GM21717 (cell line): Measurements from ENCODE around the gene ERI2.

Experiments used
- ATAC-seq: cut with Tn5 transposase; IDR thresholded peaks from one replicate; pipeline ENCODE4 v1.9.1; 2021; ENCODE audit warnings: mild to moderate bottlenecking, moderate library complexity; ENCODE audit not compliant: unreplicated experiment

Gene ERI2, protein sequence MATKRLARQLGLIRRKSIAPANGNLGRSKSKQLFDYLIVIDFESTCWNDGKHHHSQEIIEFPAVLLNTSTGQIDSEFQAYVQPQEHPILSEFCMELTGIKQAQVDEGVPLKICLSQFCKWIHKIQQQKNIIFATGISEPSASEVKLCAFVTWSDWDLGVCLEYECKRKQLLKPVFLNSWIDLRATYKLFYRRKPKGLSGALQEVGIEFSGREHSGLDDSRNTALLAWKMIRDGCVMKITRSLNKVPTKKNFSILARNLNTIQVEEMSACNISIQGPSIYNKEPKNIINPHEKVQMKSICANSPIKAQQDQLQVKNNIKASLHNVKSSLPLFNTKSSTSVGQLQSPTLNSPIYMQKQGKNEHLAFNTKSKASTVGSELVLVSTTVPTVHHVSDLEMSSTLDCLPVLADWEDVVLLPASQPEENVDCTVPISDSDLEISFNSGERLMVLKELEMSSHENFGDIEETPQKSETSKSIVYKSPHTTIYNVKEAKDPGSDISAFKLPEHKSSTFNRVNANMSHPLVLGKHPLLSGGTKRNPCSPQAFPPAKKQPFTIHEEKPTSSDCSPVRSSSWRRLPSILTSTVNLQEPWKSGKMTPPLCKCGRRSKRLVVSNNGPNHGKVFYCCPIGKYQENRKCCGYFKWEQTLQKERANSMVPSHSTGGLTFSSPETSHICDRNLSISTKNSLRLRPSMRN

DNA sequence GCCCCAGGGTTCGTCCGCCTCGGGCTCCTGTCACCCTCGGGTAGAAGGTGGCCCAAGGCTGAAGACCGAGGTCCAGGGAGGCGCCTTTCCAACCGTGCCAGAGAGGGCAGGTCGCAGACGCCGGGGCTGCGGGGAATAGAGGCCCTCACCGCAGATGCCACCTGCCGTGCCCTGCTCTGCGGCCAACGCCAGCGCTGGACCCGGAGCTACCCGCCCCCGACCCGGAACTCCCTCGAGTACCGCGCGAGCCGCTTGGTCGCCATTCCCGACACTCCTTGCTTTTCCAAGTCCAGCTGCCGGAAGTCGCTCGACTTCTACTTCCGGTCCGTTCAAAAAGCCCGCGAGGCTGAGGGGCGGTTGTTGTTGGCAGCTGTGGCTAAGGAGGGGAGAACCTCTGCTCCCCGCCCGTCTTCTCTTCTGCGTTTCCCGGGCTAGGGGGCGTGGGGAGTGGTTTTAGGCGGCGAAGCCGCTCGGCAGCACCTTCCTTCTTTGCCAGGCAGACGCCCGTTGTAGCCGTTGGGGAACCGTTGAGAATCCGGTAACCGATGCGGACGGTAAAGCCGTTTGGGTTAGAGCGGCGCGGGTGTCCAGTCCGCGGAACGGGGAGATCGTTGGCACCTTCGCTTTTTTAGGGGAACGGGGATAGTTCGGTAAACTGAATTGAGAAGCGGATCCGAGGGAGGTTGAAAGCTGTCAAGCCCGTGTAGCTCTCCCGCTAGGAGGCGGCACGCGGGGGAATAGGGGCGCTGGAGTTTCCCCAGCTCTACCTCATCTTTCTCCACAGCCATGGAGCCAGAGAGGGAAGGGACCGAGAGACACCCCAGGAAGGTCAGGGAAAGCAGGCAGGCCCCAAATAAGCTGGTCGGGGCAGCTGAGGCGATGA lies at the start of gene ERI2, which contains the start of gene REXO5:
TSS of gene ERI2 (minus strand) at position 305 of the 883 bp plus-strand sequence. CDS start at position 263, 42 bp downstream.
TSS of gene REXO5 (plus strand) at position 360 of the 883 bp plus-strand sequence. CDS start at position 787, 427 bp downstream.
- peak; percentile 83 for ATAC-seq

DNA sequence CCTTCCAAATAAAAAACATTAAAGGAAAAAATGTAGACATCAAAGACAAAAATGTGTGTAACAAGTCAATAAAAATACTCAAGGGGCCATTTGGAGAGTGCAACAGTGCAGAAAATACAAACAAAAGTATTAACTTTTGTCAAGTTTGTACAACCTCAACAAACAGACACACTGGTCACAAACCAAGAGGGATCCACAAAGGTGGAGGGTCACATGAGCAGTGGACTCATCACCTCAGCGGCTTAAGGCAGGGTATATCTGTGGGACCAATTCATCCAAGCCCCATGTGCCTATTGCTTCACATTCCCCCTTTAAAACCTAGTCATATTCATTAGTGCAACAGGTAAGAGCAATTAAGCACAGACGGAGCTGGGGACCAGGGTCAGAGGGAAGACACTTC lies 48.7 kb upstream of the ERI2 start:
- no peak for ATAC-seq

- ATAC-seq = no peak
Measured at GRCh38 chr16:20853981-20854620, 47.8 kb upstream of the ERI2 start.

DNA sequence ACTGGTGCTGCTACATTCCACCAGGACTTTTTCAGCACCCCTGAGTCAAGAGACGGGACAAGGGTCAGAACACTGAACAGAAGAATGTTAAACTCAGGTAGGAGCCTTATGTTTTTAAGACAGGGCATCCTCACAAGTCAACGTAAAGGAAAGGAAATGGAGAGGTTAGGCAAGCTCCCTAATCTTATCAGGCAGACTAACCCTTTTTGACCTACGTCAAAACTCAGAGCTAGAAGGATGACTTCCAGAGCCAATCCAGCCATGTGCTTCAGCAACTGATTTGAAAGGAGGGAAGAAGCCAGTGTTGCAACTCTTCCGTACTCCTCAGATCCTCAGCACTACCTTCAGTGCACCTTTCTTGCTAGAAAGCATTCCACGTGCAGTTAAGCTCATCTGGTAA lies 46.9 kb upstream of the ERI2 start:
- ATAC-seq = no peak

- ATAC-seq = no peak
Measured at GRCh38 chr16:20851601-20852000, 45.3 kb upstream of the ERI2 start.

GRCh38 chr16:20850981-20851380 lies 44.7 kb upstream of the ERI2 start:
- ATAC-seq = no peak

DNA sequence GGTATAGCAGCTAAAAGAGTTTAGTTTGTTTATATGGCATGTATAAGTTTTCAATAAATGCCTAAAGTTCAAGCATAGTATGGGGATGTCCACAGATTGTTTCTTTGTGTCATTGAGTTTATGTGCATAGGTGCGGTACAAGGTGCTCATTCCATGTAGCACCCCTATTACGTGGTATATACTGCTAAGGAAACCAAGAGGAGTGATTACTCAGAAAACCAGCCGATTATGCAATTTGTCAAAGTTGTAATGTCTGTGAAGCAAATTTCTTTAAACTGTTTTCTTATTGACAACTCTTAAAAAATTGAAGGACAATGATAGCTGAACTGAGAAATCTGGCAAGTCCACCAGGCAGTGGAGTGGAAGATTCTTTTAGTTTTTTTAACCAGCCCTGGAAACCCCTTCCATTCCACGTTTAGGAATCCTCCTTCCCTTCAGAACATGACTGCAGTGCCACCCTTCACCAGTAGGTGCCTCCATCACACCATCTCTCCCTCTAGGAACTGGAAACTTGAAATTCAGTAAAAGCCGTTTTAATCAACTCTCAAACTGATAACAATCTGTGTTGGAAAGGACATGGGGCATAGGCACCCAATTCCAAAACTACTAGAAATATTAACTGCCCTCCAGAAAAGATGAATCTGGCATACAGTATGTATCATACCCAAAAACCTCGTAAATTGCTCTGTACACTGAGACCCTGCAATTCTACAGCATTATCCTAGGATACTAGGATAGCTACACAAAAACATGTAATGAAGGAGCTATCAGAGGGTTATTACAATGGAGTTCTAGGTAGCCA lies 43.5 kb upstream of the ERI2 start:
- ATAC-seq = no peak

DNA sequence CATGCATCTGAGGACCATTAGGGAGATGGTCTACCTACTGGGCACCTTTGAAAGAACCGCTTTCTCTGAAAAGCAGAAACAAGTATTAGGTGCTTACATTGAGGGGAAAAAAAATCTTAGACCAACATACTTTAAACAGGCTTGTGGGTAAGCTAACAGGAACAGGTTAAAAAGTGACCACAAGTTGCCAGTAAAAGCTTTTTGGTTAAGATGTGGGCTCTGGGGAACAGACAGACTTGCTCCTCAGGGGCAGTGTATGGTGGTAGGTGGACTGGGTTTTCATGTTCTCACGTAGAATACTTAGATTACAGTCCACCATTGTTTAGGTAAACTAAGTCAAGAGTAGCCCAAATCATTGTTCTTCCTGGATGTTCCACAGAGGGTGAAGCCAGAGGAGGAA lies 41.3 kb upstream of the ERI2 start:
- ATAC-seq = no peak

- no peak for ATAC-seq
Measured at GRCh38 chr16:20846551-20846950, 40.3 kb upstream of the ERI2 start.

DNA sequence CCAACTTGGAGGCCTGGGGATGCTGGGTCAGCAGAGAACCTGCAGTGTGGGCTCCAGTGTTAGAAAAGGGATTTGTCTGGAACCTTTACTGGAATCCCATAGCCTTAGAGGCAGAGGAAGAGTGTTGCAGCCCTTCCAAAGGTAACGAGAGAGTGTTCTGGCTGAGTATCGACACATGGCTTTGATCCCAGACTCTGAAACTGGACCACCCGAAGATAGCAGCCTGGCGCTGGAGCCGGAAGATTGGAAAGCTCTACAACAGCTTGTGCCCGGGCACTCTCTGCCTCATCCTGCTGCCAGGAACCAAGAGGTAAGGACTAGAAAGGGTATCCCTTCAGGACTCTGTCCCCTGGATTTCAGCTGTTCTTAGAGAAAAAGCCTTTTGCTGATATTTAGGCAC lies 39.8 kb upstream of the ERI2 start:
- no peak for ATAC-seq

DNA sequence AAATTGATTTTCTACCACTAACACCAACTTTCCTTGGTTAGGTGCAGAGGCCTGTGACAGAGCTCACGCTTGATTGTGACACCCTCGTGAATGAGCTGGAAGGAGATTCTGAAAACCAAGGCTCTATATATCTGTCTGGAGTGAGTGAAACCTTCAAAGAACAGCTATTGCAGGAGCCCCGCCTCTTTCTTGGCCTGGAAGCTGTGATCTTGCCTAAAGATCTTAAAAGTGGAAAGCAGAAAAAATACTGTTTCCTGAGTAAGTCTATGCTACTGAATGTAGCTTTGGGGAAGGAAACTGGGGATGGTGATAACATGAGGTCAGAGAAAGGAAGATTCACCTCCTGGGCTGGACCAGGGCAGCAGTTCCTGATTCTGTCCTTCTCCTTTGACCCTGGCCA lies 38.3 kb upstream of the ERI2 start:
- ATAC-seq = no peak

DNA sequence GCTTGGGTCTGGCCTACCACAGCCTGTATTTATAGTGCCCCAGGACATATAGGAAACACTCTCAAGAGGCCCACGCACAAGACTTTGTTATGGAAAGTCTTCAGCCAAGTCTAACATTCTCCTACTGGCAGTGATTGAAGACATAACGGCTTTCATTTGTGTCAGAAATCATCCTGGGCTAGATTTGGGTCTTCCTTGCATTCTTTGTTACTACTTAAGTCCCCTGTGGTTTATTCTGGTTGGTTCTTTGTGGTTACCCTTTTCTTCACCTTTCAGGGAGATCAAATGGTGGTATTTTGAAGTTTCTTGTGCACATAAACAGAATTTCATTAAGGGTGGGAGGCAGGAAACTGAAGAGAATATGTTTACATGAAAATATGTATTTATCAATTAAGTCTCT lies 37.8 kb upstream of the ERI2 start:
- no peak for ATAC-seq

DNA sequence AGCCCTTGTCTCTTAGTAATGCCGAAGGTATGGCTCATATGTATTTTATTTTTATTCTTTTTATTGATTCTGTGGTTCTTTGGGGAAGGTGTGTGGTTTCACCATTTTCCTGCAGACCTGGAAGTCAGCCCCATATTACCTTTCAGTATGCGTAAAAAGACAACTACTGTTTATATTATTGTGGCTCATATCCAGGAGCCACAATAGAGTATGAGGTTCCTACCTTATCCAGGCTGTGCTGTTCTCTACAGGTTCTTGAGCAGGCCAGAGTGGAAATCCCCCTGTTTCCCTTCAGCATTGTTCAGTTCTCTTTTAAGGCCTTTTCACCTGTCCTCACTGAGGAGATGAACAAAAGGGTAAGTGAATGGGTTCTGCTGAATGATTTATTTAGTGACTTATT lies 33.2 kb upstream of the ERI2 start:
- ATAC-seq = no peak

DNA sequence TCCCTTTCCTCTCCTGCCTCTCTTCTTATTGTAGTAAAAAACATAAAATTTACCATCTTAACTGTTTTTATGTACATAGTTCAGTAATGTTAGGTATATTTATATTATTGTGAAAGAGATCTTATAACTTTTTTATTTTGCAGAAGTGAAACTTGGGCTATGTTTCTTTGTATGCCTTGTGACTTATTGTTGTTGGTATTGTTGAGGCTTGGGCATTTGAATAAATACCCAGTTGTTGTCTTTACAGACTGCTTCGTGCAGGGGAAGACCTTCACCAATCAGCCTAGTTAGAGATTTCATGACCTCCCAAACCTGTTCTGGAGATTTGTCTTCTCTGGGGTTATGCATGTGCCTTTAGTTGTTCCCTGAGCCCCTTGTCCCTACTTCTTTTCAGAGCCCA lies 32.0 kb upstream of the ERI2 start:
- no peak for ATAC-seq

GRCh38 chr16:20833086-20833485 lies 26.8 kb upstream of the ERI2 start:
- ATAC-seq = no peak

DNA sequence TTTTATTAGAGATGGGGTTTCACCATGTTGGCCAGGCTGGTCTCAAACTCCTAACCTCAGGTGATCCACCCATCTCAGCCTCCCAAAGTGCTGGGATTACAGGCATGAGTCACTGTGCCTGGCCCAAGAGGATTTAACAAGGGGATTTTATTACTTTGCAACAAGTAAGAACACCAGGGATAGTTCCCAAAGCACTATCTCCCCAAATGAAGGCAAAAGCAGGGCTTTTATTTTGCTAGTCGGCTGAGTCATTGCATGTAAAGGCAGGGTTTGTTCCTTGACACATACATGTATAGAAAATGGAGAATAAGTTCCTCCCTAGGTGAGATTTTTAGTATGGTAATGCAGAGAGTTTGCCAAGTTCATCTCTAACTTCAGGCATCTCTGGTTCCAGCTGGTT lies 24.1 kb upstream of the ERI2 start:
- ATAC-seq = no peak

- ATAC-seq = no peak
Measured at GRCh38 chr16:20829536-20829935, 23.3 kb upstream of the ERI2 start.

GRCh38 chr16:20826039-20826566 lies 19.8 kb upstream of the ERI2 start:
- no peak for ATAC-seq

DNA sequence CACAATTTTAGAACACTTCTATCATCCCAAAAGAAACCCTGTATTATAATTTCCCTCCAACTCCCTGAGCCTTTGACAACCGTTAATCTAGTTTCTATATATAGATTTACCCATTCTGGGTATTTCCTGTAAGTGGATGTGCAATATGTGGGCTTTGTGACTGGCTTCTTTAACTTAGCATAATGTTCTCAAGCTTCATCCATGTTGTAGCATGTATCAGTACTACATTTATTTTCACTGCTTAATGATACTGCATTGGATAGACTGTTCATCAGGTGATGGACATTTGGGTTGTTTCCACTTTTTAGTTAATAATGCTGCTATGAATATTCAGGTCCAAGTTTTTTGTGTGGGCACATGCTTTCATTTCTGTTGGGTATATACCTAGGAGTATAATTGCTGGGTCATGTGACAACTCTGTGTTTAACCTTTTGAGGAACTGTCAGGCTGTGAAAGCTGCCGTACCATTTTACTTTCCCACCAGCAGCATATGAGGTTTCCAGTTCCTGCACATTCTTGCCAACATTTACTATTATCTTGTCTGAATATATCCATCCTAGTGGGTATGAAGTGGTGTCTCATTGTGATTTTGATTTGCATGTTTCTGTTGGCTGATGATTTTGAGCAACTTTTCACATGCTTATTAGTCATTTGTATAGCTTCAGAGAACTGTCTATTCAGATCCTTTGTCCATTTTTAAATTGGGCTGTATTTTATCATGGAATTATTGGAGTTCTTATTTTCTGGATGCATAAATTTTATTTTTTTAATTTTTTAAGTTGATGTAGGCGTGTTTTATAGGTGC lies 16.5 kb upstream of the ERI2 start:
- ATAC-seq = no peak
